Uterus (tissue), 2 donors: Measurements from ENCODE around the gene ERLIN1.

ENCODE experiments used
- CTCF ChIP-seq, 4 experiments: fragments of 200-600 bp in 2 of 4; fragments of 450-650 bp in 2 of 4; sonication (generic) in 2 of 4; IDR thresholded peaks; one replicate each; pipeline ENCODE4 v1.5.1; 2016 to 2019; ENCODE audit warnings: antibody characterized with exemption in 4 of 4, mild to moderate bottlenecking in 2 of 4, moderate library complexity in 1 of 4
- POLR2A ChIP-seq, 2 donors: fragments of 450-650 bp; IDR thresholded peaks; one replicate each; pipeline ENCODE4 v1.6.1; 2016; ENCODE audit warnings: antibody characterized with exemption in 2 of 2, mild to moderate bottlenecking in 1 of 2, moderate library complexity in 1 of 2

- TF ChIP-seq CTCF (IDR thresholded peaks at IDR 0.05), result no peak
- no peak for TF ChIP-seq POLR2A (IDR thresholded peaks at IDR 0.05)
These were observed 28.7 kb downstream of the ERLIN1 start for GRCh38 chr10:100157156-100157555.
